Fibroblast of upper back skin (primary cell): ENCODE measurements around the gene MTHFD1L.
A peak's percentile ranks its signal among the peaks of the same experiment; 100 is the strongest.

Experiments used
- DNase-seq: peaks from one replicate; pipeline ENCODE4 v3.0.0-alpha.2; 2013

Gene MTHFD1L

GRCh38 chr6:150866147-150866990 is 867 bp downstream of the MTHFD1L start:
- peak; percentile 94 for DNase-seq

DNA sequence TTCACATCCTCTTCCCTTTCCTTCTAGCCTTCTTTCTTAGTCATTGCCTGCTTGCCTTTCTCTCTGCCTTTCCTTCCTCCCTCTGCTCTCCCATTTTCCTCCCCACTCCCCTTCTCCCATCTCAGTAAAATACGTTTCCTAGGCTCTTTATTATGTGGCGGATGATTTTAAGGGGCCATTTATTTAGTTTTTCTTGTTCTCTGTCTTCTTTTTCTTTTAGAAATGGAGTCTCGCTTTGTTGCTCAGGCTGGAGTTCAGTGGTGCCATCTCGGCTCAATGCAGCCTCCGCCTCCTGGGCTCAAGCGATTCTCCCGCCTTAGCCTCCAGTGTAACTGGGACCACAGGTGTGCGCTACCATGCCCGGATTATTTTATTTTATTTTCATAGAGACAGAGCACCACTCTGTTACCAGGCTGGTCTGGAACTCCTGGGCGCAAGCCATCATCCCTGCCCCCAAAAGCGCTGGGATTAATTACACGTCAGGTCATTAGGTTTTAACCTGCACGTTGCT is 1.5 kb downstream of the MTHFD1L start:
- DNase-seq = no peak

- no peak for DNase-seq
Measured at GRCh38 chr6:150868759-150869158, 3.3 kb downstream of the MTHFD1L start.

GRCh38 chr6:150874179-150874578 is 8.7 kb downstream of the MTHFD1L start:
- no peak for DNase-seq

DNA sequence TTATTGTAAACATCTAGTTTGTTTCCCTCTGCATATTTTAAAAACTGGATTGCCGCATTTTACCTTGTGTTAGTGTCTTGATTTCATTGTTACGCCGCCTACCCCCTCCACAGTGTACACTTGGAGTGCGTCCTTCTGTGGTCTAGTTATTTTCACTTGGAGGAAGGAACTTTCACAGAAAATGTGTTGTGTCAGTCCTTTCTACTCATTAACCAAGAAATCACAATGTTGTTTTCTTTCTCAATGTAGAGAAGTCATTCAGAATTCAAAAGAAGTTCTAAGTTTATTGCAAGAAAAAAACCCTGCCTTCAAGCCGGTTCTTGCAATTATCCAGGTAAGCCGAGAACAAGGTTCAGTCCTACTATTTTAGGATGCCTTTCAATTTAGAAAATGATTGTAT is 10.3 kb downstream of the MTHFD1L start:
- no peak for DNase-seq

DNA sequence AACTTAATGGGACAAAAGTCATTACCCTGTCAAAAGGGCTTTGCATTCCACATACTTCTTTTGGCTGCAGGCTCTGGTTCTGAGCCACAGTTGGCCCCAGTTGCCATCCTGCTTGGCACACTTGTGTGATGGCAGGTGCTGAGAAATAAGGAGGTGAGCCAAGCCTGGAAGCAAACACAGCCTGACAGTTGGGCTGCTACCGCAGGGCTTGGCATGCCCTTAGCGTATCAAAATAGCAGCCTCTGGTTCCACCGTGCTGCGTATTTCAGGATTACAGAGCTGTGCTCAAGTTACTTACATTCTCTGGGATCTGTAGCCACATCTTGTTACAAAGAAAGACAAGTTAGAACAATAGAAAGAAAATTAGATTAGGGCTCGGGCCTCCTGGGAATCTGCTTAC is 11.1 kb downstream of the MTHFD1L start:
- no peak for DNase-seq

DNA sequence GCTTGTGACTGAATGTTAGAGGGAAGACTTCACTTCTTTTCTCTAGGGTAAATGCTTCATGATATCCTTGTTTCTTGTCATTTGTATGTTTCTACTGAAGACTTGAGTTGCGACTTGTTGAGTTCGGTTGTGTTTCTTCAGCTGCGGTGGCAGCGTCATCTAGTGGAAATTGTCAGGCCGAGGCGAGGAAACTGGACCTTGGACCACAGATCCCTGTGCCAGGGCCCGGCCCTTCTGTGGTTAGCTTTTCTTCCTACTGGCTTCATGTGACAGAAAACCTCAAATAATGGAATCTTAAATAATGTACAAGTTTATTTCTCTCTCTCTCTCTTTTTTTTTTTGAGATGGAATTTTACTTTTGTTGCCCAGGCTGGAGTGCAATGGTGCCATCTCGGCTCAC is 12.4 kb downstream of the MTHFD1L start:
- no peak for DNase-seq

DNA sequence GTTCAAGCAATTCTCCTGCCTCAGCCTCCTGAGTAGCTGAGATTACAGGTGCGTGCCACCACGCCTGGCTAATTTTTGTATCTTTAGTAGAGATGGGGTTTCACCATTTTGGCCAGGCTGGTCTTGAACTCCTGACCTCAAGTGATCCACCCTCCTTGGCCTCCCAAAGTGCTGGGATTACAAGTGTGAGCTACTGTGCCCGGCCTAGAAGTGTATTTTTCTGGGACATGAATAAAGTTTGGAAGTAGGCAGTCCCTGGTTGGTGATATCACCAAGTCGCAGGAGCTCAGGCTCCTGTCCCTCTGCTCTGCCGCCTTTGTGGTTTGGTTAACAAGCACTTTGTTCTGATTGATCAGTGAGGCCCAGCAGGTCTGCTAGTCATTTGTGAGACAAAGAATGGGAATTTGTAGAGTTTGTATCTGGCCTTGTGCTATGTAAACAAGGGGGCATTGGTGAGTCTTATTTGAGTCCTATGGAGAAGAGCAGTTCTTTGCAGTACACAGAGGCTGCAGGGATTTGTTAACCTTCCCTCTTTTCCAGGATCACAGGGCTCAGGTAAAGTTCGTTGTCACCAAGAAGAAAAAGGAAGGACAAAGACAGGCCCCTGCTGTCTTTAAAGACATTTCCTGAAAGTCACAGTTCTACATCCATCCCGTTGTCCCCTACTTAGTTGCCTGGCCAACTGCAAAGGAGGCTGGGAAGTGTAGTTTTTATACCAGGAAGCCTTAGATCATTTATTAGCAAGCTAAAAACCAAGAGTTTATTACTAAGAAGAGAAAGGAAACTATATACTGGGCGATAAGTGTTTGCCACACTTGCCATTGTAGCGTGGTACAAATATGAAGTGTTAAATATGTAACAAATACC is 13.1 kb downstream of the MTHFD1L start:
- DNase-seq = no peak

- no peak for DNase-seq
Measured at GRCh38 chr6:150880336-150880735, 14.8 kb downstream of the MTHFD1L start.

- DNase-seq = peak; percentile 89
Measured at GRCh38 chr6:150881911-150882481, 16.5 kb downstream of the MTHFD1L start.

GRCh38 chr6:150883521-150883920 is 18.0 kb downstream of the MTHFD1L start:
- DNase-seq = peak; percentile 48

- DNase-seq = no peak
Measured at GRCh38 chr6:150886155-150886554, 20.7 kb downstream of the MTHFD1L start.

DNA sequence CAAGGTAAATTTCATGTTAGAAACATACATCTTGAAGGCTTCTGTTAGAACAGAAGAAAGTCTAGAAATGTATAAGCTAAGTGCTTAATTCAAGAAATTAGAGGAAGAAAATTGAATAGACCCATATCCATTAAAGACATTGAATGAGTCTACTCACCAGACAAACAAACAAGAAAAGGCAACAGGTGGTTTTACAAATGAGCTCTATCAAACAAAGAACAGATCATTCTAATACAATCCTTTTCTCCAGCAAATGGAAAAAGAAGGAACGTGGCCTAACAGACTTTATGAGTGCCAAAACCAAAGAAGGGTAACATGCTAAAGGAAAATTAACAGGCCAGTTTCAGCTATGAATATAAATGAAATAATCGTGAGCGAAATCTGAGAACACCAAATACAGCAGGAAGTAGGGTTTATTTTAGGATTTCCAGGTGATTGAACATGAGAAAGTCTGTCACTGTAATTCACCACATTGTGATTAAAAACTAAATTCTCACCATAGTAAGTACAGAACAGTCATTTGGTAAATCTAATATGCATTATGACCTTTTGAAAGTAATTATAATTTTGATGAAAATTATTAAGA is 22.6 kb downstream of the MTHFD1L start:
- no peak for DNase-seq

GRCh38 chr6:150890346-150890745 is 24.8 kb downstream of the MTHFD1L start:
- no peak for DNase-seq

DNA sequence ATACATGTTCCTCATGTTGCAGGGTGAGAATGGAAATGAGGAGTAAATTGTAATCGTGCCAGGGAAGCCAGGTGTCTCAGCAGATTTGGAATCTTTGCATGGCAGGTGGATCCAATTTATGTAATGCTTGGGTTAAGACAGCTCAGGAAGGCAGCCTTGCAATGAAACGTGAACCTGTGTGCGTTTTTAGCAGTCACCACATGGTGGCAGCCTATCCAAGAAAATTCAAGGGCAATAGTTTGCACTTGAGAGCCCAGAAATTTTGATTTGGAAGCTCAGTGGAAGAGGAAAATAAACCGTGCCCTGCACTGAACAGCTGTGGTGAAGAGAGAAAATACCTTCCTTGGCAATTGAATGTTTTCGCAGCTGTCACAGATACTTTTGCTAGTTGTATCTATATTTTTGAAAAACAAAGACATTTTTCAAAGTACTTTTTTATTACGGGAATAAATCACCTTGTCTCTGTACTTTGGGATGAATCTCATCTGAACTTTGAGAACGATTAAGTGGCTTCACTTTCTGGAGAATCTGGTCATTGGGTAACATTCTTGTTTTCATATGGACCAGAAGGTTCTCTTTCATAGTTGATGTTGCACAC is 26.5 kb downstream of the MTHFD1L start:
- peak; percentile 75 for DNase-seq

DNA sequence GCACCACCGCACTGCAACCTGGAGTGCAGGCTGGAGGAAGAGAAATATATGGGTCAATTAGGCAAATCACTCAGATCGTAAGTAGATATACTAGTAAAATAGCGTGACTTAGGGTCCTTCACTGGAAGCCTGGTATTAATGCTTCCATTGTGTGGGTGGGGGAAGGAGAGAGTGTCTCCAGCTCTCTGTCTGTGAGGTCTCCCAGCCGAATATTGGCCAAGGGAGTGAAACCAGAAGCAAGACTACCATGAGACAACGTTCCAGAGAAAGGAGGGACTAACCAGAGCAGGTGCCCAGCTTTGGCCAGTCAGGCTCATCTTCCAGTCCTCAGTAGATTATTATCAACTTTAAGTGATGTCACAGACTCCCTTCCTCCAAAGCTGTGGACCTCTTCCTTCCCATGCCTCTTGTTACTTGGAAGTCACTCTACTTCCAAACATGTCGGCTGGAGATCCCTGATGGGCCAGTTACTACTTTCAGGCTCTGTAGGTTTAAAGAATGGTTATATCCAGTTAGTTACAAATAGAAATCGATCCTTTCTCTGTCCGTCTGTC is 28.8 kb downstream of the MTHFD1L start:
- no peak for DNase-seq

DNA sequence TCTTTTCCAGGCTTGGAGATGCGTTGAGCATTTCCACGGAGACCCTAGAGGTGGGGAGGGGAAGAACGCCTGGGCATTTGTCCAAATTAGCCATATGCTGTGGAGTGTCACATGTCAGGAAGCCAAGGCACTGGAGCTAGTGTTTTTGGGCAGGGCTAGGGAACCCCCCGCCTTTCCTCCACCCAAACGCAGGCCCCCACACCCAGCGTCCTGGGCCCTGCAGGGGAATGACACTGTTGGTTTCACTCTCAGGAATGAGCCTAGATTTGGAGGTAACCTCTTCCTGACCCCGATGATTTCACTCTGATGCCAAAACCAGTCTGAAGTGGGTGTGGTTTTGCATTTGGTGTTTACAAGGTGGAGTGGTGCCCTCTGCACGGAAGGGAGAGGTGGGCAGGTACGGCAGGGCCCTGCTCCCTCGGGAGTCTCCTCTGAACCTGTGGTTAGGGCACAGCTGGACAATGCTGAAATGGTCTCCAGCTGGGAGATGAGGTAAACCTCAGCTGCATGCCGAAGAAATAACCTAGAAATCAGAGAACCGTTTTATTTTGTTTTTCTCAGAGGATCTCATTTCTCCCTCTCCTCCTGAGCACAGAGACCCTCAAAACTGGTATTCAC is 29.5 kb downstream of the MTHFD1L start:
- DNase-seq = peak; percentile 66

- no peak for DNase-seq
Measured at GRCh38 chr6:150895928-150896632, 30.6 kb downstream of the MTHFD1L start.

- no peak for DNase-seq
Measured at GRCh38 chr6:150897400-150897943, 32.0 kb downstream of the MTHFD1L start.

GRCh38 chr6:150898399-150899170 is 33.1 kb downstream of the MTHFD1L start:
- peak; percentile 75 for DNase-seq
